GM12878 (cell line): ENCODE data around the gene SMIM17. TPM values are rescaled to one million over a fixed set of nuclear protein-coding genes. Genes with fewer than 3 reads are reported as not detected.

Experiments used
- ATAC-seq: fragments of 200-7000 bp; cut with Tn5 transposase; 3 replicates; pipeline ENCODE4 v1.9.1; 2020; ENCODE audit warnings: mild to moderate bottlenecking, moderate library complexity
- BruUV-seq: library from RNA; stranded (reverse); fragments of 400-500 nt; replicated peaks from 2 replicates; lab custom pipeline; 2021; lab: Mats Ljungman, UMichigan
- CTCF ChIA-PET: fragments of 300-600 bp; sonication (Branson Sonifier 250); formaldehyde crosslinking; extraction: SDS; loops from one replicate; lab custom pipeline; 2021; ENCODE audit warnings: inconsistent platforms; lab: Yijun Ruan, JAX
- POLR2A ChIA-PET: fragments of 350-600 bp; formaldehyde crosslinking; extraction: SDS; loops from one replicate; lab custom pipeline; 2021; ENCODE audit warnings: inconsistent platforms; lab: Charles Lee
- RAD21 ChIA-PET: fragments of 300-600 bp; sonication (Branson Sonifier 250); formaldehyde crosslinking; loops from one replicate; lab custom pipeline; 2023; ENCODE audit warnings: antibody characterized with exemption; ENCODE audit not compliant: unreplicated experiment; lab: Charles Lee
- SMC1A ChIA-PET: fragments of 300-600 bp; sonication (Branson Sonifier 250); formaldehyde crosslinking; loops from one replicate; lab custom pipeline; 2023; ENCODE audit not compliant: unreplicated experiment, uncharacterized antibody; lab: Charles Lee
- DNase-seq: peaks from one replicate; pipeline ENCODE4 v3.0.0-alpha.2; 2011; ENCODE audit warnings: low read depth, low spot score
- FAIRE-seq: peaks from 3 replicates; lab custom pipeline; 2011; peaks lifted over from hg19 to GRCh38; lab: Jason Lieb, UNC
- H2AFZ ChIP-seq: 2 replicates; pipeline ENCODE4 v1.6.0; 2011; ENCODE audit warnings: low read depth, low read length, control low read depth; ENCODE audit not compliant: control insufficient read depth
- H3K27ac ChIP-seq: 2 replicates; pipeline ENCODE4 v1.5.1; 2011; ENCODE audit warnings: control low read depth; ENCODE audit not compliant: control insufficient read depth, insufficient read depth
- H3K27me3 ChIP-seq, 2 experiments: replicated peaks in 1 of 2; 2 replicates each; pipeline versions ENCODE4 v1.6.0 to v1.6.1; 2011; ENCODE audit warnings: low read length in 1 of 2; ENCODE audit not compliant: control insufficient read depth in 2 of 2, insufficient read depth in 2 of 2
- H3K36me3 ChIP-seq, 2 experiments: 2 replicates each; pipeline ENCODE4 v1.5.1; 2011; ENCODE audit warnings: low read length in 1 of 2; ENCODE audit not compliant: control insufficient read depth in 2 of 2, insufficient read depth in 2 of 2
- H3K4me1 ChIP-seq: 2 replicates; pipeline ENCODE4 v1.6.1; 2011; ENCODE audit warnings: mild to moderate bottlenecking, low read length, moderate library complexity, mixed read lengths; ENCODE audit not compliant: control insufficient read depth, insufficient read depth
- H3K4me2 ChIP-seq: 2 replicates; pipeline ENCODE4 v1.6.0; 2011; ENCODE audit warnings: control low read depth; ENCODE audit not compliant: control insufficient read depth, insufficient read depth
- H3K4me3 ChIP-seq: fragments of 200-600 bp; sonication (generic); 2 replicates; pipeline ENCODE4 v1.5.1; 2016
- H3K79me2 ChIP-seq: 2 replicates; pipeline ENCODE4 v1.6.0; 2011; ENCODE audit warnings: low read length; ENCODE audit not compliant: control insufficient read depth, insufficient read depth
- H3K9ac ChIP-seq: 2 replicates; pipeline ENCODE4 v1.8.0; 2011; ENCODE audit warnings: low read length, control low read depth, mixed read lengths; ENCODE audit not compliant: control insufficient read depth, insufficient read depth
- H3K9me3 ChIP-seq: replicated peaks from 3 replicates; pipeline ENCODE4 v1.5.1; 2011; ENCODE audit warnings: mild to moderate bottlenecking, low read length; ENCODE audit not compliant: control insufficient read depth, insufficient read depth
- H4K20me1 ChIP-seq: 2 replicates; pipeline ENCODE4 v1.6.0; 2011; ENCODE audit not compliant: control insufficient read depth, insufficient read depth
- EGR1 ChIP-seq, 2 experiments: IDR thresholded peaks; 1 replicate in 1 of 2; 2 replicates in 1 of 2; pipeline ENCODE4 v1.6.1; 2011 to 2012; ENCODE audit warnings: low read depth in 2 of 2, low read length in 2 of 2, borderline replicate concordance in 1 of 2, mild to moderate bottlenecking in 1 of 2, moderate library complexity in 1 of 2
- HCFC1 ChIP-seq: fragments of 150-350 bp; IDR thresholded peaks from 2 replicates; pipeline ENCODE4 v1.6.1; 2014; ENCODE audit warnings: low read length
- IKZF1 ChIP-seq: fragments of 450-650 bp; conservative IDR thresholded peaks from 2 replicates; pipeline ENCODE4 v1.6.1; 2017; ENCODE audit warnings: antibody characterized with exemption, mild to moderate bottlenecking
- MTA3 ChIP-seq: IDR thresholded peaks from 2 replicates; pipeline ENCODE4 v1.6.1; 2012; ENCODE audit warnings: low read length, inconsistent platforms, borderline replicate concordance
- RFX5 ChIP-seq: IDR thresholded peaks from 2 replicates; pipeline ENCODE4 v1.6.1; 2011; ENCODE audit warnings: low read depth, low read length, improper control_type of control experiment
- SPI1 ChIP-seq: IDR thresholded peaks from 2 replicates; pipeline ENCODE4 v1.6.1; 2011; ENCODE audit warnings: low read depth, mild to moderate bottlenecking, low read length, moderate library complexity, borderline replicate concordance; ENCODE audit not compliant: insufficient read depth
- SRF ChIP-seq, 2 experiments: IDR thresholded peaks; 2 replicates each; pipeline ENCODE4 v1.6.1; 2011; ENCODE audit warnings: low read depth in 2 of 2, low read length in 2 of 2, mild to moderate bottlenecking in 1 of 2, moderate library complexity in 1 of 2
- USF2 ChIP-seq: IDR thresholded peaks from 2 replicates; pipeline ENCODE4 v1.6.1; 2011; ENCODE audit warnings: low read depth, low read length, improper control_type of control experiment, borderline replicate concordance
- YBX1 ChIP-seq: fragments of 450-650 bp; IDR thresholded peaks from 2 replicates; pipeline ENCODE4 v1.6.1; 2016; ENCODE audit warnings: antibody characterized with exemption
- ZBED1 ChIP-seq: IDR thresholded peaks from 2 replicates; pipeline ENCODE4 v1.6.1; 2016; ENCODE audit warnings: borderline replicate concordance
- WGBS: methylation state at CpG from one replicate; pipeline ENCODE4 v1.1.6; 2016; ENCODE audit warnings: low lambda C conversion rate; ENCODE audit not compliant: insufficient replicate concordance, insufficient coverage; ENCODE audit errors: missing lambda C conversion rate; 5-methylcytosine and 5-hydroxymethylcytosine counted together
- in situ Hi-C: fragments of 300-500 bp; cut with MboI; formaldehyde crosslinking; loops from 9 replicates; pipeline ENCODE4 v1.14.3; 2018; ENCODE audit warnings: mixed read lengths
- intact Hi-C: fragments of 100-400 bp; cut with micrococcal nuclease; formaldehyde crosslinking; loops from one replicate; pipeline ENCODE4 v1.14.2; 2022; ENCODE audit not compliant: unreplicated experiment
- polyA plus RNA-seq, 11 experiments: library from polyadenylated mRNA; depleted of rRNA in 4 of 11; unstranded in 6 of 11; stranded (reverse) in 5 of 11; fragments of >200 nt; fragmentation: Nextera tagmentation in 4 of 11; fragmentation: Illumina TruSeq in 1 of 11; extraction: Ambion mirVana in 4 of 11; extraction: Trizol in 1 of 11; gene quantifications; 1 replicate in 1 of 11; 2 replicates in 10 of 11; pipeline versions ENCODE4 v1.2.1 to v1.2.3, GENCODE V29; 2011 to 2016; ENCODE audit warnings: inconsistent platforms in 2 of 11, missing spikeins in 2 of 11, low read depth in 1 of 11
- total RNA-seq, 4 experiments: library from RNA; depleted of rRNA in 3 of 4; stranded (reverse); fragments of >200 nt in 3 of 4; fragmentation: Illumina TruSeq in 1 of 4; extraction: Trizol in 1 of 4; gene quantifications; 2 replicates each; pipeline versions ENCODE4 v1.2.1 to v1.2.3, GENCODE V29; 2013 to 2021

SMIM17 gene
- total and polyA plus RNA-seq, 10 of the 15 experiments (the other 5 are each of a cell fraction or from before 2014, with no cell fraction given), result 0.07 to 0.23 (median 0.17) TPM; not detected in 6

GRCh38 chr19:56663931-56664500 lies 21.1 kb downstream of the SMIM17 start:
- FAIRE-seq (no peak), DNase-seq (no peak), ATAC-seq (no peak)
- Histone ChIP-seq H3K27me3 (no peaks in the 10 kb centered on the region), H3K4me1 (no peaks in the 10 kb centered on the region), H2AFZ (no peak overlapping the region), H3K27ac (no peak overlapping the region), H3K79me2 (no peaks in the 10 kb centered on the region), H3K4me2 (no peak overlapping the region), H3K9me3 (peaks cover 3% of the 10 kb centered on the region; the same call in 1 of the 3 replicates), H3K9ac (no peak overlapping the region), H4K20me1 (no peaks in the 10 kb centered on the region), H3K36me3 (no peaks in the 10 kb centered on the region), H3K4me3 (no peak overlapping the region)
- intact Hi-C loops (no loop called here), in situ Hi-C loops (no loop called here)
- BruUV-seq, result no TSS peak
- WGBS, result 94% methylated on average over 55 of the region's 60 CpGs
- ChIA-PET RAD21 (no interaction called here), SMC1A (no interaction called here), POLR2A (no interaction called here), CTCF (no interaction called here)
- TF ChIP-seq SRF (IDR thresholded peaks at IDR 0.05; ENCODE audit: low read depth in 2 of 2, low read length in 2 of 2), result no peak
- no peak for TF ChIP-seq MTA3
- no peak for TF ChIP-seq USF2
- no peak for TF ChIP-seq EGR1 (IDR thresholded peaks at IDR 0.05; ENCODE audit: borderline replicate concordance in 1 of 2, low read depth in 2 of 2, low read length in 2 of 2)
- TF ChIP-seq HCFC1, result no peak

GRCh38 chr19:56664511-56664910 lies 21.6 kb downstream of the SMIM17 start:
- peaks cover 3% of the 10 kb centered on the region; the same call in 1 of the 3 replicates for H3K9me3 ChIP-seq
- RAD21 ChIA-PET, result no interaction called here

More at GRCh38 chr19:56664511-56664910, 21.6 kb downstream of the SMIM17 start:
- DNase-seq (no peak), ATAC-seq (no peak), FAIRE-seq (no peak)
- in situ Hi-C loops (no loop called here), intact Hi-C loops (no loop called here)
- ChIA-PET SMC1A (no interaction called here), POLR2A (no interaction called here), CTCF (no interaction called here)
- Histone ChIP-seq H3K4me2 (no peak overlapping the region), H4K20me1 (no peaks in the 10 kb centered on the region), H3K36me3 (no peaks in the 10 kb centered on the region), H3K27me3 (no peaks in the 10 kb centered on the region), H3K4me1 (no peaks in the 10 kb centered on the region), H3K27ac (no peak overlapping the region), H3K4me3 (no peak overlapping the region), H2AFZ (no peak overlapping the region), H3K79me2 (no peaks in the 10 kb centered on the region), H3K9ac (no peak overlapping the region)
- no TSS peak for BruUV-seq
- WGBS, result 93% methylated on average over 30 of the region's 43 CpGs
- no peak for TF ChIP-seq IKZF1
- no peak for TF ChIP-seq ZBED1
- no peak for TF ChIP-seq YBX1
- no peak for TF ChIP-seq HCFC1
- TF ChIP-seq SPI1, result no peak
- TF ChIP-seq RFX5, result no peak
